ENCODE measurements around the gene FAM47E.
A peak's percentile ranks its signal among the peaks of the same experiment; 100 is the strongest.
"Not testable (repeated sequence)": the region's sequence is repeated elsewhere in the genome, so short reads cannot be mapped to it uniquely, and the experiment has no call there.

Gene FAM47E

DNA sequence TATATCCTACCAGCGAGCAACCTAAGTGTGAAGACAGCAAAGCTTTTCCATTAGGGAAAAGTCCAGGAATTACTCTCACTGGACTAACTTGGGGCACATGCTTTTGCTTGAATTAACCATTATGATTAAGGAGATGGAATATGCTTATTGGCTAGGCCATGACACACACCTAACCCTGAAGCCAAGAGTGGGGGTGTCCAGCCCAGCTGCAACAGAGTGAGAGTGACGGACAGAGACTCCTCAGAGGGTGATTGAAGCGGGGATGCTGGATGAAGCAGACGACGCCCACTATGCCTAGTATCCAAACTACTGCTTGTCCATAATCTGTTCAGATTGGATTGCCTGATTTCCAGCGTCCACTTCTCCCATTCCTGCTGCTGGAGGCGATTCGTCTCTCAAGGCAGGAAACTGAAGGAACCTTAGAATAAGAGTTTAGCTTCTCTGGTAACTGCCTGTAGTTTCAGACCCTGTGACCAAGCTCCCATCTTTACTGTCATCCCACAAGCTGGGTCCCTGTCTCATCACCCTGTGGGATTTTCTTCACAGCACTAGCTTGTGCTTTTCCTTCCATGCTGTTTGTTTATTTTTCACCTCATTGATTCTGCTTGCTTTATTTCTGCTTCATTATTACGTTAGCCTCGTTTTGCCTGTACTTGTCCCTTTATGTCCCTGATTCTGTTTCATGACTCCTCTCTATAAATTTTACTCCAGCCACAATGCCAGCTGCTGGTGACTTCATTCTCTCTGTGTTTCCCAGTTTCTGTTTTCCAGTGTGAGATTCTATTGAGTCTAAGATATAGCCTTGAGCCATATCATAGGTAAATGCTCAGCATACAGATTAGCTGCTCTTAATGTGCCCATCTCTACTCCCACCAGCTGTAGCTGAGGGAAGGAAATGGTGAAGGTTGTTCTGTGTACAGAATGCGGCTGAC lies 19.0 kb downstream of the FAM47E start:
- DNase-seq (ENCODE audit: low spot score): no peak

DNA sequence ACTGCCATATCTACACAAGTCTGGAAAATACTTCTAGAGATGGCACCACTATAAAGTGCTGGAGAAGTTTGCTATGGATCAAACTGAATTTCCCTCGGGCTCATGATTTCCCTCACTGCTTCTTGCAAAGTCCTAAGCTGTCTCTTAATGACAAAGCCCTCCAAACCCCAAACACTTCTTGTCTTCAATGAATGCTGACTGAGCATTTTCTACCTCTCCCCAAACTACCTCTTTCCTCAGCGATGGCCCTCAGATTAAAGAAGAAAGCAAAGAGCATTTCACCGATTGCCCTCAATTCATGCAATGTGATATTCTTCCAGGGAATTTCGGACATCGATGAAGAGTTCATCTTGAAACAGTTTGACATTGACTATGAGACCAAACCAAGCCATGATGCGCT lies 19.7 kb downstream of the FAM47E start:
- DNase-seq (ENCODE audit: low spot score): no peak

GRCh38 chr4:76272073-76272472 lies 20.6 kb downstream of the FAM47E start:
- no peak for DNase-seq (ENCODE audit: low spot score)

DNA sequence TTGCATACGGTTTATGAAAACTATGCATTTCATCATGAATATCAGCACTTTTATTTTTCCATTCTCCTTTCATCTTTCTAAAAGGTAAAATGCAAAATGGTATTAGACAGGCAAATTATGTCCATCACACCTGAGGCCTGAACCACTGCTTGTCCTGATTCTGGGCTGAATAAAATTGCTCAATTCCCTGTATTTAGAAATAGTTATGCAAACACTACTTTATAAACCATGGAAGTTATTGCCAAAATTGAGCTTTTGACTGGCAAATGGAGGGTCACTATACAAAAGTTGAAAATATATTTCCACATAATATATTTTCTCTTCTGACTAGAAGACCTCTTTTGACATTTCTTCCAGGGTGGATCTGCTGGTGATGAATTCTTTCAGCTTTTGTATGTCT lies 21.1 kb downstream of the FAM47E start:
- DNase-seq (ENCODE audit: low spot score): no peak

- no peak for DNase-seq (ENCODE audit: low spot score)
Observed at GRCh38 chr4:76272999-76273398, 21.5 kb downstream of the FAM47E start.

DNA sequence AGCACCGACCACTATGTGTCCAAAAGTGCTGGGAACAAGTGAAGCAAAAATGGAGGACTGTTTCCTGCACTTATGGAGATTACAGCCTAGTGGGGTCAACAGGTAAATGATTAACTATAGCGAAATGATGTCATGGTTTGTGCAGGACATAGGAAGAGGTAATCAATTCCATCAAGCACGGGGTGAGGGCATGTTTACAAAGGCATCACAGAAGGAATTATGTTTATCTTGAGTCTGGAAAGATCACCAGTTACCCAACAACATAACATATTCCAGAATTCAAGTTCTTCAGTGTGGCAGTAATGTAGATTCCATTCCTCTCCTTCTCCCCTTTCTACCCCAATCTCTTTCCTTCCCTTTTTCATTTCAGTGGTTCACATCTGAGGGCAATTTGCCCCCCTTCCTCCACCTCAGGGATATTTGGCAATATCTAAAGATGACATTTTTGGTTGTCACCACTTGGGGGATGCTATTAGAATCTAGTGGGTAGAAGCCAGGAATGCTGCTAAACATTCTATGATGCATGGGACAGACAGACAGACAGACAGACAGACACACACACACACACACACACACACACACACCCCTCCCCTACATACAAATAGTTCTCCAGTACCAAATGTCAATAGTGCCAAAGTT lies 24.1 kb downstream of the FAM47E start:
- DNase-seq (ENCODE audit: low spot score): no peak

DNA sequence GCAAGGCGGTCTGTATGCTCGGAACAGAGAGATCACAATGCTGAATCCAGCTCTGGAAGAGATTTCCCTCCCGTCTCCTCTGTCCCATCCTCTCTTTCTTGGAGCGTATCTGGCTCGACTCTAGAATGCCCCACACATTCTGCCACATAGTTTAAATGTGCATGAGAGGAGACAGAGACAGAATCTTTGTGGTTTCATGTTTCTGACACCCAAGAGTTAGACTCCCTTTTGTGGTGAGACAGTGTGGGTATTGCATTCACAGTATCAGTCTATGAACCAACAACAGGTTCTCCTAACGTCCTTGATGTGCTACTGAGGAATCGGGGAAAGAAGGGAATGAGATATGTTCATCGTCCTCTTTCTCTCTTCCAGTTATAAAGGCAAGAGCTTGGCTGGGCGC lies 25.3 kb downstream of the FAM47E start:
- no peak for DNase-seq (ENCODE audit: low spot score)

DNA sequence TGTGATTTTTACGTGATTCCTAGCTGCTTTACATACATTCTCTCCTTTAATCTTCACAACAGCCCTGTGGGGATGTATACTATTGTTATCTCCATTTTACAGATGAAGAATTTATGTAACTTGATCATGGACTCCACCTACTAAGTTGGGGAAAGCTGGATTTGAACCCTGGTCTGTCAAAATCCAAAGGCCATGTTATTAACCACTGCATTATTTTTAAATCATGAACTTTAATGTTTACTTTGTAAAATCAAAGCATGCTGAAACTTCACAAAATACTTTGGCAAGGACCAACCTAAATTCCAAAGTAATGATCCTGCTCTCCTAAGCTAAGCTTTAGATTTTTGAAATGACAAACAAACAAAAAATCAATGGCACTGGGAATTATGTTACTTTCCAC lies 26.1 kb downstream of the FAM47E start:
- DNase-seq (ENCODE audit: low spot score): no peak

GRCh38 chr4:76278583-76278982 lies 27.1 kb downstream of the FAM47E start:
- DNase-seq (ENCODE audit: low spot score): no peak

DNA sequence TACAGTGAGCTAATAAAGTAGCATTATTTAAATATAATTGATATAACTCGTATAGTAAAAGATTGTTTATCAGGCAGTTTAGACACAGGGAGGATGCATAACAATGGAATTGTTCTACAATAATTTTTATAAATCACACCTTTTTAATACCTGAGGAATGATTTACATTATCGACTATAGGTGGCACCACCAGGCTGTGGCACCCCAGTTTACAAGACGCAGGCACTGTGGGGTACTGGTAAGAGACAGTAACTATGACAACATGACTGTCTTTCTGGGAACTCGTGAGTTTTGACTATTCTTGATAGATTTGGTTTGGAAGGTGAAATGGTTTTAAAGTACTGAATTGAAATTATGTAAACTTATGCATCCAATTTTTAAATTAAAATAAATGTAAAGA lies 27.9 kb downstream of the FAM47E start:
- DNase-seq (ENCODE audit: low spot score): no peak

DNA sequence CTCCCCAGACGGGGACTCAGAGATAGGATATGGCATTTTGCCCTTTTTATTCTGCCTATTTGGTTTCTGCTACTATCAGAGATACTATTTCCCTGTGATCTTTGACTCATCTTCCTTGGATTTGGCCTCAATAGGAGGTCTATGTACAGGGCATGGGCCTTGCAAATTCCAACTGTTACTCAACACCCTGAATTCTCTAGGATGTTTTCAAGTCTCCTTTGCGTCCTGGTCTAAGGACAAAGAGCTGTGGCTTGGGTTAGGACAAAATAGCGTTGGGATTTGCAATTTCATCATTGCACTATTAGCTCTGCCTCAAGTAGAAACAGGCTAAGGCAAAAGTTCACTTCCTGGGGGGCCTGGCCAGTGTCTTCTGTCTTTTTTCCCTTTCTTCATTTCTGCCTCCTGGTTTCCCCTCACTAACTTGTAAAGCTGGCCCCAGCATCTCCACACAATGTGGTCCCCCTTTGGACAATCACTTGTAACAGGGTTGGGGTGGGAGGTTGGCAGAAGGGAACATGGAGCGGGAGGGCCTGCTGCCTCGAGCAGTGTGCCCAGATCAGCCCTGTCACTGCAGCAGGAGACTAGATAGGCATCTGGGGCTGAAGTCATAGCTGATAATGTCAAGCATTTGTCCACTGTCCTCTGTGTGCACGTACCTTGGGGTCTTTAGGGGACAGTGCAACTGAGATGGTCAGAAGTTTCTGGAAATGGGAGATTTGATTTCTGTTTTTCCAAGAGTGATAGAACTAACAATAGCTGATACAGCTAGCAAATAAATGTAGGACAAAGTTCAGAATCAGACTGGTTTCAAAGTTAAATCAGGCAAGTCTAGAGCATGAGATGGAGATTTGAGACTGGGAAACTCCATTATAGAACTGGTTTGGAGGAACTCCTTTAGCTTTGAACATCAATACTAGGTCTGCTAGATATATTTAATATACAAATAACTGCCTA lies 29.2 kb downstream of the FAM47E start:
- no peak for DNase-seq (ENCODE audit: low spot score)

GRCh38 chr4:76281594-76281993 lies 30.1 kb downstream of the FAM47E start:
- not testable (repeated sequence) for DNase-seq (ENCODE audit: low spot score)

DNA sequence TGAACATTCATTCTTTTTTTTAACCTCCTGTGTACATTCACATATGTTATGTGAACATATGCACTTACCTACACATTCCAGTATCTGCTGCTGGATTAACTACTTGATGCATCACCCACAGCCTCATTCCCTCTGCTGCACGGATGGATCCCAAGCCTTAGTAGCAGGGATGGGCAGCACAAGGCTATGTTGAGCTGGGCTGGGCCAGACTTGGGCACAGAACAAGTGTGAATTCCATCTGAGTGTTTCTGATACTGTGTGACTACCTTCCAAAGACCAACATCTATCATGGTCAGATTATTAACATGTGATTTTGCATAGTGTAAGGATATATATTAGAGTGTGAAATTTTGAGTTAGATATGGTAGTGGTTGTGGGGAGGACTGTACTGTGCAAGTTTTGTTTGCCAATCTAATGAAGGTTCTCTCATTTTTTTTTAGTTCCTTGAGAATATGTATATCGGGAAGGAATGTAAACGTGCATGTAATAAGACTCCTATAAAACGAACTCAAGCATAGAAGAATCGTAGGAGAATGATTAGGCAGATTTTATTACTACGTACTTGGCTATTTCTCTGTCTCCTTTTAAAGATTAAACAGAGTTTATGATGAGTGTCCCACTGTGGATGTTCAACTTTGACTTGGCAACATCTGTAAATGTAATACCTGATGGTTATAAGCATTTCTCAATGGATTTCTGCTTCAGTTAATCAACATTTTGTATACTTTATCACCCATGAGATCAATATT lies 31.6 kb downstream of the FAM47E start:
- DNase-seq (ENCODE audit: low spot score): no peak

DNA sequence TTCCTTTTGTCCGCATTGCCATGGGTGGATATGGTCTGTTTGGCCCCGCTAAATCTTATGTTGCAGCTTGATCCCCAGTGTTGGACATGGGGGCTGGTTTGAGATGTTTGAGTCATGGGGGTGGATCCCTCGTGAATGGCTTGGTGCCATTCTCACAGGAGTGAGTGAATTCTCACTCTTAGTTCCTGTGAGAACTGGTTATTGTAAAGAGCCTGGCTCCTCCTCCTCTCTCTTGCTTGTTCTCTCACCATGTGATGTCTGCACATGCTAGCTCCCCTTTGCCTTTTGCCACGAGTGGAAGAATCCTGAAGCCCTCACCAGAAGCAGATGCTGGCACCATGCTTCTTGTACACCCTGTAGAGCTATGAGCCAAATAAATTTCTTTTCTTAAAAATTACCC lies 32.4 kb downstream of the FAM47E start:
- no peak for DNase-seq (ENCODE audit: low spot score)

- DNase-seq (ENCODE audit: low spot score): not testable (repeated sequence)
Observed at GRCh38 chr4:76287811-76288210, 36.3 kb downstream of the FAM47E start.

DNA sequence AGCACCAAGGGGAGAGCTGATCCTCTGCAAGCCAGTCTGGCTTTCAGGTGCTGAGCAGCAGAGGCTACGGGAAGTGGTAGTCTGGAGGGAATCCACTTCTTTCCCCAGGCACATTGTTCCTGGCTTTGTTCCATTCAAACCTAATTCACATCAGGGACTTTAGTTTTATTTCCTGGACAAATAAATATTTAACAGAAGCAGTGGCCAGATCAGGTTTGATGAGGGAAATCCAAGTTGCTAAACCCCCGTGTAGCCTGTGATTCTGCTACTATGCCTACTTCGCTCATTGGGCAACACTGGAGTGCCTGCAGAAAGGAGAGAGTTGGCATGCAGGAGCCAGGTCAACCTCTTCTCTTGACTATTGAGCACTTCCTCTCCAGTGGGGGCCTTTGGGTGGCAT lies 41.2 kb downstream of the FAM47E start:
- no peak for DNase-seq (ENCODE audit: low spot score)

- DNase-seq (ENCODE audit: low spot score): no peak
Observed at GRCh38 chr4:76293772-76294171, 42.3 kb downstream of the FAM47E start.

DNA sequence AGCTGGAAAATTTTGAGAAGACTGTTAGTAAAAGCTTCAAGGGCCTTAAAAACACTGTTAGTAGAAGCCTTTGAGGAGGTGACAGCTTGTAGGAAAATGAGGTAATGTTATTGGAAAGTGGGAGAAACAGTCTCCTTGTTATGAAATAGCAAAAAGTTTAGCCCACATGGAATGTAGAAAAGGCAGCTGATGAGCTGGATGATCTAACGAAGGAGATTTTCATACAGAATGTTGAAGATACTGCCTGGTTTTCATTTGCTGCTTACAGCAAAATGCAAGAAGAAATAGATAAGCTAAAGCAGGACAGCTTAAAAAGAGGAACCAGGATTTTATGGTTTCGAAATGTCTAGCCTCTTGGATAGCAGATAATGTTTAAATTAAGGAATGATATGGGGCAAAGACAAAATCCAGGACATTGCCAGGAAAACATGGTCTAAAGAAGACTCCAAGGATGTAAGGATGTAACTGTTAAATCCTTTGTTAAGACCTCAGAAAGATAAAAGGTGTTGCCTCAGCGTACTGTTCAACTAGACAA lies 44.8 kb downstream of the FAM47E start:
- no peak for DNase-seq (ENCODE audit: low spot score)

DNA sequence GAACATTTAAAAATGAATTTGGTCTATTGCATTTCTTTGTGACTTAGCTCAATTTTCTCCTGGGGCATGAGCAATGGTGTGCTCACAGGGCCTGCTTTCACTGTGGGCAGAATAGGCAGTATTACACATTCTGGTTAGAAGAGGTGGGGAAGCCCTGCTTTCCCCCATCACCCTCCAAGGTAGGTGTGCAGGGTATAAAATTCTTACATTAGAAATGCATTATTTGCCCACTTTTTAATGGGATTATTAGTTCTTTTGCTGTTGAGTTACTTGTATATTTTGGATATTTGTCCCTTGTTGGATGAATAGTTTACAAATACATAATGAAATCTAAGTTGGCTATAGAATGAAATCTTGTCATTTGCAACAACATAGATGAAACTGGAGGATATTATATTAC lies 46.7 kb downstream of the FAM47E start:
- DNase-seq (ENCODE audit: low spot score): no peak

DNA sequence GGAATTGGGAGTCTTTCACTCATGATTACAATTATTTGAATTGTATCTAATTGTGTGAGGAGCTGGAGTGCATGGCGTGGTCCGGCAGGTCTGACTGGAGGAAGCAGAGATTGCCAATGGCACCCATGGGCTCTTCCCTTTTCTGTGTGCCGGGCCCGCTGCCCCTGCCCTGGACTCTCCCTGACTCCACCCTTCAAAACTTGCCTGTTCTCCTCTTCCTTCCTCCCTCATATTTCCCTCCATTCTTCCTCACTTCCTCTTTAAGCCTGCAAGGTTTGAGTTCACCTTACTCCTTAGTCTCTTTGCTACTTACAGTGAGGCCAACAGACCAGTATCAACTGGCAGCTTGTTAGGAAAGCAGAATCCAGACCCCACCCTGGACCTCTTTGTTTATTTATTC lies 48.5 kb downstream of the FAM47E start:
- DNase-seq (ENCODE audit: low spot score): no peak

DNA sequence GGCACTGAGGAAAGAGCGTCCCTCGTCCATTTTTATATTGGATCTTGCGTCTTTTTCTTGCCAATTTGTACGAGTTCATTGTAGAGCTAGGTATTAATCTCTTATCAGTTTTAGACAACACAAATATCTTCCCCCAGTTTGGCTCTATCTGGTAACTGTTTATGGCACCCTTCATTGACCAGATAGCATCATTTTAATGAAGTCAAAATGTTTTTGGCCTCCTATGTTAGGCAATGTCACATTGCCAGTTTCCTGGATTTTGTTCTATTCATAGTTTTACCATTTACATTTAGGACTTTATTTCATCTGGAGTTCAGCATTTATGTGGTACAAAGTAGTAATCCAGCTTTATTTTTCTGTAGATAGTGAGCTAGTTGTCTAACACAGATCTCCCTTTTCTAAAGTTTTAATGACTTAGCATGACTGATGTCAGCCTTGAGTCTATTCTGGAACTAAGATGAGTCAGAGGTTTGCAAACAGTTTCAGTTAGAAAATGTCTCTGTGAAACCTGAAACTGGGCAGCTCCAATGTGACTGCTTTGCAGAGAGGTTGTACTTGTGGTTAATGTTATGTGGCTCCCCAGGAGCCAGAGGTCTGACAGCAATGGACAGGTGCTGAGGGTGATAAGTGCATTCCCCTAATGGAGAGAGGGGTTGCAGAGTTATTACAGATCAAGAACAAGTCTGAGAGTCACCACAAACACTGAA lies 49.7 kb downstream of the FAM47E start:
- DNase-seq (ENCODE audit: low spot score): peak; percentile 80
